K562 (cell line): ENCODE data around the gene SGMS1. TPM values are rescaled to one million over a fixed set of nuclear protein-coding genes. Genes with fewer than 3 reads are reported as not detected.

Source experiments
- CBFA2T3 ChIP-seq: fragments of 450-650 bp; IDR thresholded peaks from 2 replicates; pipeline ENCODE4 v1.6.1; 2017
- DPF2 ChIP-seq: fragments of 450-650 bp; IDR thresholded peaks from 2 replicates; pipeline ENCODE4 v1.6.1; 2016
- FOXJ3 ChIP-seq: sonication (generic); formaldehyde crosslinking; IDR thresholded peaks from 2 replicates; pipeline ENCODE4 v1.4.0; 2020; ENCODE audit warnings: mild to moderate bottlenecking, missing genetic modification reagents
- FOXP1 ChIP-seq: sonication (generic); formaldehyde crosslinking; IDR thresholded peaks from 2 replicates; pipeline ENCODE4 v1.8.0; 2022; ENCODE audit warnings: mild to moderate bottlenecking, missing genetic modification reagents
- GABPA ChIP-seq: fragments of 200-800 bp; sonication (Bioruptor generic); conservative IDR thresholded peaks from 2 replicates; pipeline ENCODE4 v1.6.1; 2016; ENCODE audit warnings: low read depth, missing genetic modification characterization, missing compliant biosample characterization
- HDAC3 ChIP-seq: fragments of 450-650 bp; IDR thresholded peaks from 2 replicates; pipeline ENCODE4 v1.6.1; 2018; ENCODE audit warnings: borderline replicate concordance, mild to moderate bottlenecking, moderate library complexity; ENCODE audit not compliant: partially characterized antibody
- HIVEP1 ChIP-seq: fragments of 250-450 bp; sonication (Bioruptor Pico); IDR thresholded peaks from 2 replicates; pipeline ENCODE4 v1.4.0; 2020; ENCODE audit warnings: mild to moderate bottlenecking
- HNRNPL ChIP-seq: fragments of 200-400 bp; formaldehyde crosslinking; IDR thresholded peaks from 2 replicates; pipeline ENCODE4 v1.6.1; 2017; ENCODE audit warnings: low read depth, mild to moderate bottlenecking, low read length
- NFE2L1 ChIP-seq: fragments of 450-650 bp; IDR thresholded peaks from 2 replicates; pipeline ENCODE4 v1.6.1; 2016; ENCODE audit warnings: missing genetic modification characterization, low read depth, mild to moderate bottlenecking, missing compliant biosample characterization, moderate library complexity, borderline replicate concordance
- PREB ChIP-seq: sonication (generic); formaldehyde crosslinking; IDR thresholded peaks from 2 replicates; pipeline ENCODE4 v1.8.1; 2023; ENCODE audit warnings: mild to moderate bottlenecking, missing genetic modification reagents
- SAFB ChIP-seq: fragments of 200-400 bp; formaldehyde crosslinking; IDR thresholded peaks from 2 replicates; pipeline ENCODE4 v1.6.1; 2017; ENCODE audit warnings: low read depth, low read length, borderline replicate concordance
- SUPT5H ChIP-seq: fragments of 450-650 bp; IDR thresholded peaks from 2 replicates; pipeline ENCODE4 v1.6.1; 2016
- TAF1 ChIP-seq: IDR thresholded peaks from 2 replicates; pipeline ENCODE4 v1.6.1; 2011; ENCODE audit warnings: mild to moderate bottlenecking, low read length, moderate library complexity; ENCODE audit not compliant: insufficient read depth, control insufficient read depth, severe bottlenecking; ENCODE audit errors: extremely low read depth
- TCF7 ChIP-seq: sonication (generic); IDR thresholded peaks from 2 replicates; pipeline ENCODE4 v1.6.1; 2016; ENCODE audit warnings: antibody characterized with exemption, borderline replicate concordance
- XRCC3 ChIP-seq: fragments of 450-650 bp; IDR thresholded peaks from 2 replicates; pipeline ENCODE4 v1.6.1; 2017; ENCODE audit warnings: mild to moderate bottlenecking, moderate library complexity
- ZBTB11 ChIP-seq, 3 experiments: fragments of 200-800 bp in 1 of 3; fragments of 250-450 bp in 1 of 3; fragments of 450-650 bp in 1 of 3; sonication (Bioruptor Pico) in 1 of 3; sonication (Bioruptor generic) in 1 of 3; formaldehyde crosslinking in 1 of 3; IDR thresholded peaks; 2 replicates each; pipeline versions ENCODE4 v1.6.1 to v1.8.0; 2016 to 2022; ENCODE audit warnings: mild to moderate bottlenecking in 2 of 3, missing genetic modification characterization in 2 of 3, missing compliant biosample characterization in 1 of 3, moderate library complexity in 1 of 3
- ZBTB17 ChIP-seq: fragments of 450-650 bp; formaldehyde crosslinking; IDR thresholded peaks from 2 replicates; pipeline ENCODE4 v1.4.0; 2020; ENCODE audit warnings: mild to moderate bottlenecking
- ZNF124 ChIP-seq: sonication (generic); formaldehyde crosslinking; IDR thresholded peaks from 2 replicates; pipeline ENCODE4 v1.8.1; 2022; ENCODE audit warnings: missing genetic modification reagents
- ZNF398 ChIP-seq: fragments of 250-450 bp; sonication (Bioruptor Pico); IDR thresholded peaks from 2 replicates; pipeline ENCODE4 v1.8.0; 2021; ENCODE audit warnings: moderate library complexity, mild to moderate bottlenecking, inconsistent platforms
- ZNF586 ChIP-seq: fragments of 450-650 bp; formaldehyde crosslinking; conservative IDR thresholded peaks from 2 replicates; pipeline ENCODE4 v1.4.0; 2020; ENCODE audit warnings: mild to moderate bottlenecking, moderate library complexity
- ZNF589 ChIP-seq: fragments of 200-800 bp; sonication (Bioruptor generic); IDR thresholded peaks from 2 replicates; pipeline ENCODE4 v1.6.1; 2016; ENCODE audit warnings: low read depth, missing genetic modification characterization, missing compliant biosample characterization
- ZNF696 ChIP-seq: fragments of 250-450 bp; sonication (Bioruptor Pico); conservative IDR thresholded peaks from 2 replicates; pipeline ENCODE4 v1.4.0; 2020; ENCODE audit warnings: mild to moderate bottlenecking, moderate library complexity
- ZNF699 ChIP-seq: fragments of 250-450 bp; sonication (Bioruptor Pico); IDR thresholded peaks from 2 replicates; pipeline ENCODE4 v1.8.0; 2021; ENCODE audit warnings: mild to moderate bottlenecking, moderate library complexity; ENCODE audit not compliant: insufficient replicate concordance
- ZNF707 ChIP-seq: fragments of 250-450 bp; sonication (Bioruptor Pico); conservative IDR thresholded peaks from 2 replicates; pipeline ENCODE4 v1.8.0; 2022; ENCODE audit warnings: inconsistent platforms, mild to moderate bottlenecking, moderate library complexity
- polyA plus RNA-seq, 8 experiments: library from polyadenylated mRNA; depleted of rRNA in 4 of 8; stranded (reverse) in 5 of 8; unstranded in 3 of 8; fragments of >200 nt; fragmentation: Nextera tagmentation in 2 of 8; fragmentation: Illumina TruSeq in 1 of 8; extraction: Ambion mirVana in 2 of 8; extraction: Trizol in 1 of 8; gene quantifications; 2 replicates each; pipeline versions ENCODE4 v1.2.1 to v1.2.3, GENCODE V29; 2011 to 2014; ENCODE audit warnings: inconsistent platforms in 1 of 8, missing spikeins in 1 of 8
- total RNA-seq, 7 experiments: library from RNA; depleted of rRNA in 6 of 7; stranded (reverse); fragments of >200 nt in 6 of 7; fragmentation: Illumina TruSeq in 2 of 7; extraction: Trizol in 2 of 7; gene quantifications; 2 replicates each; pipeline versions ENCODE4 v1.2.1 to v1.2.3, GENCODE V29; 2011 to 2021; ENCODE audit warnings: low replicate concordance in 1 of 7

Gene SGMS1
- total and polyA plus RNA-seq, 9 of the 15 experiments (the other 6 are each of a cell fraction or from before 2014, with no cell fraction given): 22.6 to 232 (median 82.2) TPM

- TF ChIP-seq HIVEP1 (CRISPR knock-in tag) (peak; percentile 2; the same call in 1 of the 2 replicates), ZNF699 (CRISPR knock-in tag) (no peak), PREB (CRISPR knock-in tag) (peak; percentile 69; the same call in 1 of the 2 replicates), NFE2L1 (no peak), TCF7 (peak; percentile 60), FOXJ3 (CRISPR knock-in tag) (no peak), TAF1 (peak; percentile 77), XRCC3 (no peak), ZNF586 (CRISPR knock-in tag) (no peak), ZBTB11 (CRISPR knock-in tag; IDR thresholded peaks at IDR 0.05) (no peak), ZNF124 (CRISPR knock-in tag) (no peak), DPF2 (no peak), ZBTB17 (CRISPR knock-in tag) (no peak), ZNF589 (CRISPR knock-in tag) (no peak; the same call in 1 of the 2 replicates), GABPA (no peak), FOXP1 (CRISPR knock-in tag) (no peak), HDAC3 (peak; percentile 58), CBFA2T3 (no peak), SAFB (no peak), HNRNPL (no peak), ZNF696 (CRISPR knock-in tag) (no peak), SUPT5H (no peak; the same call in 1 of the 2 replicates), ZNF398 (no peak), ZNF707 (CRISPR knock-in tag) (no peak)
These were observed 683 bp upstream of the SGMS1 start (continued) for GRCh38 chr10:50624413-50624865.
